NT2/D1 (cell line): Measurements from ENCODE around the gene YIPF4.

Experiments used
- SUZ12 ChIP-seq: IDR thresholded peaks from 2 replicates; pipeline ENCODE4 v1.6.1; 2011; ENCODE audit not compliant: insufficient read length, insufficient read depth; ENCODE audit errors: extremely low read depth
- YY1 ChIP-seq: IDR thresholded peaks from 2 replicates; pipeline ENCODE4 v1.6.1; 2011; ENCODE audit not compliant: insufficient read length, insufficient read depth
- ZNF274 ChIP-seq: IDR thresholded peaks from 2 replicates; pipeline ENCODE4 v1.6.1; 2011; ENCODE audit warnings: mild to moderate bottlenecking, low read depth, low read length

- no peak for TF ChIP-seq YY1
- no peak for TF ChIP-seq ZNF274
- TF ChIP-seq SUZ12: no peak
Measured at GRCh38 chr2:32249731-32250236, 27.9 kb upstream of the YIPF4 start.
